T-helper 2 cell (primary cell): ENCODE measurements around the gene TMEM198.

Experiments used
- DNase-seq, 5 experiments: peaks; one replicate each; pipeline versions ENCODE4 v3.0.0 to v3.0.0-alpha.2; 2012 to 2022

Gene TMEM198

GRCh38 chr2:219563271-219563928, 19.6 kb downstream of the TMEM198 start:
- DNase-seq, result no peak

- no peak for DNase-seq
These were observed 21.6 kb downstream of the TMEM198 start for GRCh38 chr2:219565130-219566080.

GRCh38 chr2:219566640-219567039, 22.8 kb downstream of the TMEM198 start:
- DNase-seq, result no peak

GRCh38 chr2:219567131-219567530, 23.3 kb downstream of the TMEM198 start:
- DNase-seq, result no peak

- no peak for DNase-seq
These were observed 24.0 kb downstream of the TMEM198 start for GRCh38 chr2:219567791-219568361.

GRCh38 chr2:219569041-219569440, 25.2 kb downstream of the TMEM198 start:
- no peak for DNase-seq

- no peak for DNase-seq
These were observed 25.8 kb downstream of the TMEM198 start for GRCh38 chr2:219569635-219570034.

GRCh38 chr2:219570194-219570923, 26.5 kb downstream of the TMEM198 start:
- DNase-seq, result no peak

GRCh38 chr2:219570924-219571310, 27.1 kb downstream of the TMEM198 start:
- no peak for DNase-seq

GRCh38 chr2:219571311-219572236, 27.7 kb downstream of the TMEM198 start, which contains the start of gene OBSL1:
Gene OBSL1 (minus strand): TSS chr2:219571539. CDS start chr2:219571232, 307 bp downstream.
- no peak for DNase-seq

GRCh38 chr2:219572237-219573001, 28.6 kb downstream of the TMEM198 start, which contains the start of gene INHA:
Gene INHA (plus strand): TSS chr2:219572310. CDS start chr2:219572375, 65 bp downstream.
- DNase-seq, result no peak

GRCh38 chr2:219573166-219573565, 29.3 kb downstream of the TMEM198 start:
- DNase-seq, result no peak

- no peak for DNase-seq
These were observed 30.9 kb downstream of the TMEM198 start for GRCh38 chr2:219574484-219575311.

GRCh38 chr2:219575566-219576504, 32.0 kb downstream of the TMEM198 start:
- DNase-seq, result no peak

GRCh38 chr2:219576505-219577388, 32.9 kb downstream of the TMEM198 start:
- no peak for DNase-seq

- DNase-seq, result no peak
These were observed 35.2 kb downstream of the TMEM198 start for GRCh38 chr2:219578811-219579613.

GRCh38 chr2:219581346-219581745, 37.5 kb downstream of the TMEM198 start:
- no peak for DNase-seq
